Effector CD4-positive, alpha-beta T cell (primary cell): ENCODE measurements around the gene ABCA8. TPM values are rescaled to one million over a fixed set of nuclear protein-coding genes. Genes with fewer than 3 reads are reported as not detected.
"Not testable (repeated sequence)": the region's sequence is repeated elsewhere in the genome, so short reads cannot be mapped to it uniquely, and the experiment has no call there.

ENCODE experiments used
- DNase-seq: peaks from one replicate; pipeline ENCODE4 v3.0.0-alpha.2; 2020
- total RNA-seq: gene quantifications from one replicate; lab custom pipeline; 2026; lab: John Stamatoyannopoulos, UW

ABCA8 gene
- not detected for total RNA-seq

- no peak for DNase-seq
Measured at GRCh38 chr17:68955181-68955841, at the start of gene ABCA8. TSS of gene ABCA8 (minus strand) at chr17:68955392. CDS start at chr17:68942034, 13,358 bp downstream.

- not testable (repeated sequence) for DNase-seq
Measured at GRCh38 chr17:69004759-69005158, 49.6 kb upstream of the ABCA8 start.

GRCh38 chr17:68999743-69000142, 44.6 kb upstream of the ABCA8 start:
- not testable (repeated sequence) for DNase-seq

DNA sequence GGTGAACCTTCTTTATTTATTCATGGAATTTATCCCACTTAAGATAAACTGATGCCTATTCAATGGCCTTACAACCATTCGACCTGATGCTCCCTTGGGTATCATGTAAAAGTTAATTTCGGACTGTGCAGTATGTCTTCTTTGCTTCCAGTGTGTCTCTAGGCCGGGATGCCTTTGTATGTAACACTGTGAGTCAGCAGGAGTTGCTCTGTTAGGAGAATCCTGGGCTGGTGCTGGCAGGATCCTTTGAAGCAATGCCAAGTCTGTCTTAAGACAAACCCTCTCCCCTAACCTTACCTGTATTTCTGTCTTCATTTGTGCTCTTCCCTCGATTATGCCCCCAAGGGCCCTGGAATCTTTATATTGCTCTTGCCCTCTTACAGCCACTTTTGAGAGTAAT, 37.9 kb upstream of the ABCA8 start:
- DNase-seq = no peak

DNA sequence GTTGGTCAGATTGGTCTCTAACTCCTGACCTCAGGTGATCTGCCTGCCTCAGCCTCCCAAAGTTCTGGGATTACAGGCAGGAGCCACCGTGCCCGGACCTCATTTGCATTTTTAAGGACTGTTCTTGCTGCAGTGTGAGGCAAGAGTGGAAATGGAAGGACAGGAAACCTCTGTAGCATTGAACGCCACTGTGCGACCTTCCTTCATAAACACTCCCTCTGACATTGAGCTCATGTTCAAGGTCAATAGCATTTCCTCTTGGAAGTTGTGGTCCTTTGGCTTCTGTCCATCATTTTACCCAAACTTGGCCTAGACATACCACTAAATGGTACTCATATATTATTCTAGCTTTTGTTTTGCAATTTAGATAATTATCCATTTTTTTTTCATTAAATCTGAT, 32.8 kb upstream of the ABCA8 start:
- DNase-seq = no peak

DNA sequence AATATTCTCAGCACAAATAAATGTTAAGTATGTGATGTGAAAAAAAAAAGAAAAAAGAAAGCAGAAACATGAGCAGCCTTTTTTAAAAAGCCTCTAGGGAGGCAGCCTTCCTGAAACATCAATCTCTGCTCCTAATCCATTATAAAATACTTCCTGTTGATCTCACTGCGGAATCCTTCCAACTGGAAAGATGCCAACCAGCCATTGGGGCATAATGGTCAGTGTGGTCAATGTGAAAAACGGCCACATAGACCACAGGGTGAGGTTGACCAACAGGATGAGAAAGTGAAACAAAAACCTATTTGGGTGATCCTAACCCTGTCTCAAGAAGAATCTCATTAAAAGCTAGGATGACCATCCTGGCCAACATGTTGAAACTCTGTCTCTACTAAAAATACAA, 26.1 kb upstream of the ABCA8 start:
- no peak for DNase-seq

GRCh38 chr17:68973098-68973846, 18.1 kb upstream of the ABCA8 start:
- DNase-seq = no peak

DNA sequence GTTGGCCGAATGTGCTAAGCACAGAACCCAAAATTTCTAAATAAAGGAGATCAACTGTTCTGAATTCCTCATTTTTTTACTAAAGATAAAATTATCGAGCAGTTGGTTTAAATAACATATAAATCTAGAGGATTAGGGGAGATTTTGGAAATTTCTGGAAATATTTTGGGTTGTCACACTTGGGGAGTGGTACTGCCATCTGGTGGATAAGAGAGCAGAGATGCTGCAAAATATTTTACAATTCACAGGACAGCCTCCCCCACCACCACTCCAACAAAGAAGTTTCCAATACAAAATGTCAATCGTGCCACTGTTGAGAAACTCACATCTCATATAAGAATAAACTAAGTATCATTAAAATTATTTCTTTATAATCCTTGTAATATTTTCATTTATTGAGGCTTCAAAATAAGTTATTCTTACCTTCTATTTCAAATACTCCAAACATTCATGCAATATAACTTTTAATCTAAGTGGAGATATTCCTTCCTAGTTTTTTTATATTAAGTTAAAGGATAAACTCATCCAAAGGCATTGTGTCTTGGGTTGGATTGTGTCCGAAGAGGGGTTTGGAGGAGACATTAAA, 17.0 kb upstream of the ABCA8 start:
- DNase-seq = no peak

GRCh38 chr17:68969101-68969500, 13.9 kb upstream of the ABCA8 start:
- no peak for DNase-seq

DNA sequence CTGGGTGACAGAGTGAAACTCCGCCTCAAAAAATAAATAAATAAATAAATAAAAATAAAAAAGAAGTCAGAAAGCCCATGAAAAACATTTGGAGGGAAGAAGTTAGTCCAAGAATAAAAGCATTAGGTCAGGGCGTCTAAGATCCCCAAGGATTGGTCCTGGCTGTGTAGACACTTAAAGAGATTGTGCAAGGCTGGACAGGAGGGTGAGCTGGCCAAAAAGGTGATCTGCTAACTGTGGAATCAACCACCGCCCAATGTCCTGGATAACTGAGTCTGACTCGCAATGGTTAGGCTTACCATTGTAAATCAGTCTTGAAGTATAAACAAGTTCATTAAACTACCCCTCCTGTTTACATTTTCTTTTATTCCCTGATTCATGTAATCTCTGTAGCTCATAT, 8.8 kb upstream of the ABCA8 start:
- no peak for DNase-seq

GRCh38 chr17:68961214-68961882, 6.2 kb upstream of the ABCA8 start:
- DNase-seq = no peak

GRCh38 chr17:68959117-68959516, 3.9 kb upstream of the ABCA8 start:
- DNase-seq = not testable (repeated sequence)

- DNase-seq = no peak
Measured at GRCh38 chr17:68957944-68958343, 2.8 kb upstream of the ABCA8 start.

GRCh38 chr17:68954146-68954896, 871 bp downstream of the ABCA8 start:
- no peak for DNase-seq

DNA sequence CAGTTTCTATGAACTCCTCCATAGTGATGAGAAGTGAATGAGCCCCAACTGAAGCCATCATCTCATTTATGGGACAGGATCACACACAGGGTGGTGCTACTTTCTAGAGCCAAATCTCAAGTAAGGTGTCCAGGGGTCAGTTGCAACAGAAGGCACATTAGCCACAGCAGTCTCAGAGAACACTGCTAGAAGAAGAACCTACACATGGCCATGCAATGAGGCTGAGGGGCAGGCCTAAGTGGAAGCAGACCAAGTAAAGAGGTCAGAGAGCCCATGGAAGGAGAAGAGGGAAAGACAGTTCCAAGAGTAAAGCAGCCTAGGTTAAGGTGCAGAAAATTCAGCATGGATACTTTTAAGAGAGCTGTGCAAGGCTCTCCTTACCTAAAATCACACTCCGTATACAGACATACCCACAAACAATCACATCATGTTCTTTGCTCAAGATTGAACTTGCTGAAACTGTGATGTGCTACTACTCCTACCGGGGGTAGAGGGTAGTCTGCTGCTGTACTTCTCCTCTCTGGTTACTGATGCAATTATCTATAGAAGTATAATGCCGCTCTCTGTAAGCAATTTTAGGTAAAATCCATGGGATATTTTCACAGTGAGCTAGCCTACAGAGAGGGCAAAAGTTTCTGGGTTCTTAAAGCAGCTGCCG, 1.7 kb downstream of the ABCA8 start:
- DNase-seq = no peak

GRCh38 chr17:68950725-68951124, 4.5 kb downstream of the ABCA8 start:
- no peak for DNase-seq

DNA sequence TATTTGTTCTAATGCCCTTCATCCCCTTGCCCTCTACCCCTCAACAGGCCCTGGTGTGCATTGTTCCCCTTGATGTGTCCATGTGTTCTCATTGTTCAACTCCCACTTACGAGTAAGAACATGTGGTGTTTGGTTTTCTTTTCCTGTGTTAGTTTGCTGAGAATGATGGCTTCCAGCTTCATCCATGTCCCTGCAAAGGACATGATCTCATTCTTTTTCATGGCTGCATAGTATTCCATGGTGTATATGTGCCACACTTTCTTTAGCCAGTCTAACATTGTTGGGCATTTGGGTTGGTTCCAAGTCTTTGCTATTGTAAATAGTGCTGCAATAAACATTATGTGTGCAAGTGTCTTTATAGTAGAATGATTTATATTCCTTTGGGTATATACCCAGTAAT, 7.3 kb downstream of the ABCA8 start:
- not testable (repeated sequence) for DNase-seq

GRCh38 chr17:68944435-68945035, 10.7 kb downstream of the ABCA8 start:
- DNase-seq = no peak

GRCh38 chr17:68943812-68944182, 11.4 kb downstream of the ABCA8 start:
- not testable (repeated sequence) for DNase-seq

- DNase-seq = no peak
Measured at GRCh38 chr17:68943123-68943811, 11.9 kb downstream of the ABCA8 start.

- DNase-seq = no peak
Measured at GRCh38 chr17:68942389-68942788, 12.8 kb downstream of the ABCA8 start.
